ENCODE measurements around the gene TM7SF2. TPM values are rescaled to one million over a fixed set of nuclear protein-coding genes. Genes with fewer than 3 reads are reported as not detected.
A peak's percentile ranks its signal among the peaks of the same experiment; 100 is the strongest.

Gene TM7SF2
- total and polyA plus RNA-seq, 2 of the 13 experiments (the other 11 are each of a cell fraction or from before 2014, with no cell fraction given): 56.0 to 66.9 TPM

DNA sequence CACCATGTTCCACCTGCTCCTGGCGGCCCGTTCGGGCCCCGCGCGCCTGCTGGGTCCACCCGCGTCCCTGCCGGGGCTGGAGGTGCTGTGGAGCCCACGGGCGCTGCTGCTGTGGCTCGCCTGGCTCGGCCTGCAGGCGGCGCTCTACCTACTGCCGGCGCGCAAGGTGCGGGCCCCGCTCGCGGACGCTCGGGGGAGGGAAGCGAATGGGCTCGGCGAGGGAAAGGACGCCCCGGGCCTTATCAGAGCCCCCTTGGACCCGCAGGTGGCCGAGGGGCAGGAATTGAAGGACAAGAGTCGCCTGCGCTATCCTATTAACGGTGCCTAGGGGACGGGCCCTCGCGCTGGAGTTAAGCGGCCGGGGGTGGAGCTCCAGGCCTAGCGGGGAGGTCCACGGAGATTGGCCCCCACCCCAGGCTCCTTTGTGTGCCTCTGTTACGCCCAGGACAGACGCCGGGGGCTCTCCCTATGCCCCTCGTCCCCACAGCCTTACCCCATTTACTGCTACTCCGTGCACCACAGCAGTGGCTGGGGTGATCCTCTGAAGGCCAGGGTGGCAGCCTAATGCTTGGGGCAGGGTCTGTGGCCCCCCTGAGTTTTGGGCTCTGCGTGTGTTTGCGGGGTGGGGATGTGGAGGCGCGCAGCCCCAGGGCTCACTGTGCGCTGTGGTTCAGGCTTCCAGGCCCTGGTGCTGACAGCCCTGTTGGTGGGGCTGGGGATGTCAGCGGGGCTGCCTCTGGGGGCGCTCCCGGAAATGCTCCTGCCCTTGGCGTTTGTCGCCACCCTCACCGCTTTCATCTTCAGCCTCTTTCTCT lies 1.1 kb downstream of the TM7SF2 start (continued):
- TF ChIP-seq TBX2 (CRISPR knock-in tag; IDR thresholded peaks at IDR 0.05; ENCODE audit: borderline replicate concordance): peak; percentile 46; the same call in 1 of the 2 replicates
- TF ChIP-seq NCOA2 (CRISPR knock-in tag; IDR thresholded peaks at IDR 0.05): 0 out of 2 replicates have a peak, but pooled peaks have one; percentile 17
- TF ChIP-seq SMARCE1 (IDR thresholded peaks at IDR 0.05; ENCODE audit: borderline replicate concordance): no peak
- TF ChIP-seq ZNF577 (CRISPR knock-in tag; IDR thresholded peaks at IDR 0.05; ENCODE audit: borderline replicate concordance, low read depth): no peak
- no peak for TF ChIP-seq ZNF766 (CRISPR knock-in tag; IDR thresholded peaks at IDR 0.05; ENCODE audit: borderline replicate concordance)
- no peak for TF ChIP-seq SRSF4 (IDR thresholded peaks at IDR 0.05; ENCODE audit: low read depth, low read length, poor library complexity, severe bottlenecking)
- TF ChIP-seq SPEN (CRISPR knock-in tag; IDR thresholded peaks at IDR 0.05; ENCODE audit: low read depth): peak; percentile 39; the same call in 1 of the 2 replicates
- TF ChIP-seq, protein P1, sequence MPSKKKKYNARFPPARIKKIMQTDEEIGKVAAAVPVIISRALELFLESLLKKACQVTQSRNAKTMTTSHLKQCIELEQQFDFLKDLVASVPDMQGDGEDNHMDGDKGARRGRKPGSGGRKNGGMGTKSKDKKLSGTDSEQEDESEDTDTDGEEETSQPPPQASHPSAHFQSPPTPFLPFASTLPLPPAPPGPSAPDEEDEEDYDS (CRISPR knock-in tag; IDR thresholded peaks at IDR 0.05): no peak
- no peak for TF ChIP-seq ATM (IDR thresholded peaks at IDR 0.05; ENCODE audit: borderline replicate concordance)
- no peak; the same call in 1 of the 2 replicates for TF ChIP-seq ZSCAN9 (CRISPR knock-in tag; IDR thresholded peaks at IDR 0.05; ENCODE audit: borderline replicate concordance)
- TF ChIP-seq MTA1 (CRISPR knock-in tag; IDR thresholded peaks at IDR 0.05; ENCODE audit: borderline replicate concordance): no peak
- TF ChIP-seq, protein P2, sequence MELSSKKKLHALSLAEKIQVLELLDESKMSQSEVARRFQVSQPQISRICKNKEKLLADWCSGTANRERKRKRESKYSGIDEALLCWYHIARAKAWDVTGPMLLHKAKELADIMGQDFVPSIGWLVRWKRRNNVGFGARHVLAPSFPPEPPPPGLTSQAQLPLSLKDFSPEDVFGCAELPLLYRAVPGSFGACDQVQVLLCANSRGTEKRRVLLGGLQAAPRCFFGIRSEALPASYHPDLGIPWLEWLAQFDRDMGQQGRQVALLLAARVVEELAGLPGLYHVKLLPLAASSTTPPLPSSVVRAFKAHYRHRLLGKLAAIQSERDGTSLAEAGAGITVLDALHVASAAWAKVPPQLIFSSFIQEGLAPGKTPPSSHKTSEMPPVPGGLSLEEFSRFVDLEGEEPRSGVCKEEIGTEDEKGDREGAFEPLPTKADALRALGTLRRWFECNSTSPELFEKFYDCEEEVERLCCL (CRISPR knock-in tag; IDR thresholded peaks at IDR 0.05; ENCODE audit: borderline replicate concordance): no peak
- peak; percentile 77 for TF ChIP-seq HOXA3 (CRISPR knock-in tag; IDR thresholded peaks at IDR 0.05)
- 0 out of 2 replicates have a peak, but pooled peaks have one; percentile 30 for TF ChIP-seq ZNF616 (CRISPR knock-in tag; IDR thresholded peaks at IDR 0.05; ENCODE audit: low read depth)
- peak; percentile 26; the same call in 1 of the 2 replicates for TF ChIP-seq TCF7 (IDR thresholded peaks at IDR 0.05; ENCODE audit: low read depth)
- TF ChIP-seq NFKBIZ (CRISPR knock-in tag; IDR thresholded peaks at IDR 0.05): 0 out of 2 replicates have a peak, but pooled peaks have one; percentile 58
- TF ChIP-seq, protein P3, sequence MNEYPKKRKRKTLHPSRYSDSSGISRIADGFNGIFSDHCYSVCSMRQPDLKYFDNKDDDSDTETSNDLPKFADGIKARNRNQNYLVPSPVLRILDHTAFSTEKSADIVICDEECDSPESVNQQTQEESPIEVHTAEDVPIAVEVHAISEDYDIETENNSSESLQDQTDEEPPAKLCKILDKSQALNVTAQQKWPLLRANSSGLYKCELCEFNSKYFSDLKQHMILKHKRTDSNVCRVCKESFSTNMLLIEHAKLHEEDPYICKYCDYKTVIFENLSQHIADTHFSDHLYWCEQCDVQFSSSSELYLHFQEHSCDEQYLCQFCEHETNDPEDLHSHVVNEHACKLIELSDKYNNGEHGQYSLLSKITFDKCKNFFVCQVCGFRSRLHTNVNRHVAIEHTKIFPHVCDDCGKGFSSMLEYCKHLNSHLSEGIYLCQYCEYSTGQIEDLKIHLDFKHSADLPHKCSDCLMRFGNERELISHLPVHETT (CRISPR knock-in tag; conservative IDR thresholded peaks at IDR 0.05): no peak; the same call in 1 of the 2 replicates
- TF ChIP-seq, protein P4, sequence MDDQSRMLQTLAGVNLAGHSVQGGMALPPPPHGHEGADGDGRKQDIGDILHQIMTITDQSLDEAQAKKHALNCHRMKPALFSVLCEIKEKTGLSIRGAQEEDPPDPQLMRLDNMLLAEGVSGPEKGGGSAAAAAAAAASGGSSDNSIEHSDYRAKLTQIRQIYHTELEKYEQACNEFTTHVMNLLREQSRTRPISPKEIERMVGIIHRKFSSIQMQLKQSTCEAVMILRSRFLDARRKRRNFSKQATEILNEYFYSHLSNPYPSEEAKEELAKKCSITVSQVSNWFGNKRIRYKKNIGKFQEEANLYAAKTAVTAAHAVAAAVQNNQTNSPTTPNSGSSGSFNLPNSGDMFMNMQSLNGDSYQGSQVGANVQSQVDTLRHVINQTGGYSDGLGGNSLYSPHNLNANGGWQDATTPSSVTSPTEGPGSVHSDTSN (CRISPR knock-in tag; IDR thresholded peaks at IDR 0.05; ENCODE audit: borderline replicate concordance): no peak
- no peak for TF ChIP-seq JUNB (CRISPR knock-in tag; IDR thresholded peaks at IDR 0.05; ENCODE audit: borderline replicate concordance)
- TF ChIP-seq, protein P5, sequence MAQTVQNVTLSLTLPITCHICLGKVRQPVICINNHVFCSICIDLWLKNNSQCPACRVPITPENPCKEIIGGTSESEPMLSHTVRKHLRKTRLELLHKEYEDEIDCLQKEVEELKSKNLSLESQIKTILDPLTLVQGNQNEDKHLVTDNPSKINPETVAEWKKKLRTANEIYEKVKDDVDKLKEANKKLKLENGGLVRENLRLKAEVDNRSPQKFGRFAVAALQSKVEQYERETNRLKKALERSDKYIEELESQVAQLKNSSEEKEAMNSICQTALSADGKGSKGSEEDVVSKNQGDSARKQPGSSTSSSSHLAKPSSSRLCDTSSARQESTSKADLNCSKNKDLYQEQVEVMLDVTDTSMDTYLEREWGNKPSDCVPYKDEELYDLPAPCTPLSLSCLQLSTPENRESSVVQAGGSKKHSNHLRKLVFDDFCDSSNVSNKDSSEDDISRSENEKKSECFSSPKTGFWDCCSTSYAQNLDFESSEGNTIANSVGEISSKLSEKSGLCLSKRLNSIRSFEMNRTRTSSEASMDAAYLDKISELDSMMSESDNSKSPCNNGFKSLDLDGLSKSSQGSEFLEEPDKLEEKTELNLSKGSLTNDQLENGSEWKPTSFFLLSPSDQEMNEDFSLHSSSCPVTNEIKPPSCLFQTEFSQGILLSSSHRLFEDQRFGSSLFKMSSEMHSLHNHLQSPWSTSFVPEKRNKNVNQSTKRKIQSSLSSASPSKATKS (CRISPR knock-in tag; IDR thresholded peaks at IDR 0.05): no peak
- TF ChIP-seq, protein P6, sequence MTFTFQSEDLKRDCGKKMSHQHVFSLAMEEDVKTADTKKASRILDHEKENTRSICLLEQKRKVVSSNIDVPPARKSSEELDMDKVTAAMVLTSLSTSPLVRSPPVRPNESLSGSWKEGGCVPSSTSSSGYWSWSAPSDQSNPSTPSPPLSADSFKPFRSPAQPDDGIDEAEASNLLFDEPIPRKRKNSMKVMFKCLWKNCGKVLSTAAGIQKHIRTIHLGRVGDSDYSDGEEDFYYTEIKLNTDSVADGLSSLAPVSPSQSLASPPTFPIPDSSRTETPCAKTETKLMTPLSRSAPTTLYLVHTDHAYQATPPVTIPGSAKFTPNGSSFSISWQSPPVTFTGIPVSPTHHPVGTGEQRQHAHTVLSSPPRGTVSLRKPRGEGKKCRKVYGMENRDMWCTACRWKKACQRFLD (CRISPR knock-in tag; IDR thresholded peaks at IDR 0.05; ENCODE audit: borderline replicate concordance): 0 out of 2 replicates have a peak, but pooled peaks have one; percentile 50

All from HepG2 (cell line).